Ovary (tissue), 3 donors: ENCODE data around the gene CRHR2.

Experiments used
- CTCF ChIP-seq, 3 donors: fragments of 450-650 bp in 2 of 3; fragments of 200-600 bp in 1 of 3; IDR thresholded peaks; one replicate each; pipeline versions ENCODE4 v1.5.1 to v1.8.0; 2016 to 2022; ENCODE audit warnings: antibody characterized with exemption in 3 of 3, mild to moderate bottlenecking in 1 of 3
- EP300 ChIP-seq: sonication (generic); formaldehyde crosslinking; IDR thresholded peaks from one replicate; pipeline ENCODE4 v1.6.1; 2017; ENCODE audit warnings: antibody characterized with exemption
- POLR2A ChIP-seq: fragments of 450-650 bp; IDR thresholded peaks from one replicate; pipeline ENCODE4 v1.6.1; 2017; ENCODE audit warnings: antibody characterized with exemption, mild to moderate bottlenecking, moderate library complexity
- donor health status: DM: no; HTN: no; CAD: no.

DNA sequence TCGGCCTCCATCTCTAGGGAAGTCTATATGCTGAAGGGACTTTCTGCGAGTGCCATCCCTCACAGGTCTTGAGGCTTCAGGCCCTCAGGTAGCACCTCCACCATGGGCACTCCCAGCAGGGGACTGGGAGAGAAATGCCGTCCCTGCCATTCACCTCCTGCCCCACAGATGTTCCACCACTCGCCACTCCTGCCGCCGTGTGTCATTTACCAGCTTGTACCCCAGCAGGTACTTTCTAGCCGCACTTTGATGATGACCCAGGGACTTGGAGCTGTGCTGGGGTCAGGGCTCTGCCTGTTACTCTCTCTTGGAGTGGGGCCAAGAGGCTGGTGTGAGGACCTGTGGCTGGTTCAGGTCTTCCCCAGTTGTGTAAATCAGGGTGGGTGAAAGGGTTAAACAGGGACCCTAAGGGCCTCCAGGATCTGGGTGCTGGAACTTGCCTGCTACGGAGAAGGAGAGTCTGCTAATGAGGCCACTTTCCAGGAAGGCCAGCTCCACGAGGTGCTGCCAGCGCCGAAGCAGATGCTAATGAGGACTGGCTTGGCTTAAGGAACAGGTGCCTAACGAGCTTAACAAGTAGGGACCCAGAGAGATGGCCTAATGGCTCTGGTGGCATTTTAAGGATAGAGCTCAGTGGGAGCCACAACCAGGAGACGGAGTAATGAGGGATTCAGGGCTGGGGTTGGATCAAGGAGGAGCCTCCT is 32.4 kb downstream of the CRHR2 start:
- TF ChIP-seq CTCF (IDR thresholded peaks at IDR 0.05) (no peak), POLR2A (no peak), EP300 (no peak)
